ENCODE measurements around the gene MRAP. TPM values are rescaled to one million over a fixed set of nuclear protein-coding genes. Genes with fewer than 3 reads are reported as not detected.

MRAP gene
- total and polyA plus RNA-seq, 2 donors (not counting 1 experiment from before 2014, with no cell fraction given), result 0.17 TPM; not detected in 1

- no peak overlapping the region for H2AFZ ChIP-seq (ENCODE audit: low read length)
- no peak overlapping the region for H3K27ac ChIP-seq (ENCODE audit: insufficient read depth, low read length)
- H3K4me3 ChIP-seq (replicated peaks in 1 of 4; ENCODE audit: control extremely low read depth in 1 of 4, insufficient read depth in 1 of 4, low read depth in 3 of 4, low read length in 4 of 4), result no peak overlapping the region
- H3K79me2 ChIP-seq (ENCODE audit: control insufficient read depth, insufficient read depth, low read length), result no peaks in the 10 kb centered on the region
- H3K4me2 ChIP-seq (ENCODE audit: extremely low read depth, insufficient read depth, low read length), result no peak overlapping the region
- no peak overlapping the region for H3K9ac ChIP-seq (ENCODE audit: insufficient read depth, low read length)
- H3K4me1 ChIP-seq (ENCODE audit: control insufficient read depth, extremely low read depth, insufficient read depth, low read length), result no peaks in the 10 kb centered on the region
- DNase-seq (ENCODE audit: low read depth in 2 of 2), result no peak
- H3K27me3 ChIP-seq (ENCODE audit: control insufficient read depth, insufficient read depth, low read length), result no peaks in the 10 kb centered on the region
- H3K9me3 ChIP-seq (ENCODE audit: control insufficient read depth, insufficient read depth, low read depth, low read length), result no peaks in the 10 kb centered on the region
- TF ChIP-seq CTCF (conservative IDR thresholded peaks at IDR 0.05 in 1 of 2, IDR thresholded peaks at IDR 0.05 in 1 of 2; ENCODE audit: low read depth in 1 of 2, low read length in 2 of 2) (no peak), EZH2 (IDR thresholded peaks at IDR 0.05; ENCODE audit: low read length, missing control alignments) (no peak)
- H3K36me3 ChIP-seq (ENCODE audit: control insufficient read depth, insufficient read depth, low read length), result peaks cover 17% of the 10 kb centered on the region
- no peaks in the 10 kb centered on the region for H4K20me1 ChIP-seq (ENCODE audit: control insufficient read depth, extremely low read depth, insufficient read depth, low read length)
Measured at GRCh38 chr21:32315511-32316281, 17.0 kb downstream of the MRAP start.

DNA sequence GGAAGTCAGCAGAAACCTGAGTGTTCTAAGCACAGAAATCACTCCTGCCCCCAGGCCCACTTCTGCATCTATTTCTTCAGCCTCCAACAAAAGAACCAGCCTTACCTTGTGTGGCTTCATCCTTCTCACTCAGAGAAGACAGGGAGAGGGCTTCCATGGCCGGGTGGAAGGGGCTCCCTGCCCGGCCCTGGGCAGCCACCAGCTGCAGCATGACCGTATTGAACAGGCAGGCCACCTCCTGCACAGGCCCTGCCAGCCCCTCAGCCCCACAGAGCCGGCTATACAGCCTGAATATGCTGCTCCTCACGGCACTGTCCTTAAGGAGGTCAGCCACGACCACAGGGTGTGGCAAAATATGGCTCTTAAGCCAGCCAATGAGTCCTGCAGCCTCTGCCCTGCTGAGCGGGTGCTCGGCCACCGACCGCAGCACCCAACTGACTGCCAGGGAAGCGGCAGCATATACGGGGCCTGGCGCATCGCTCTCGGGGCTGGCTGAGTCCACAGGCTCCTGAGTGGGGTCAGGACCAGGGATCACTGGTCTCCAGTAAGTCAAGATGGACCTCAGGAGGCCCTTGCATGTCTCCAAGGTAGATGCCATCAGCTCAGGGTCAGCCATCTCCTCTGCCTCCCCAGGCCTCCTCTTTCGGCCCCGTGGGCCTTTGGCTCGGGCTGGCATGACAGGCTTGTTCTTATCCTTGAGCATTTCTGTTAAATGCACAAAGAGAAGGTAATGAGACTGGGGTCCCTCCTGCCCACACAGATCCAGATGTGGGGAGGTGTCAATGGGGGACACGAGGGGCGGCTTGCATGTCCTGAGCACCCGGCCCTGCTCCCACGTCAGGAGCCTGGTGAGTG lies 17.9 kb downstream of the MRAP start:
- Histone ChIP-seq H3K79me2 (ENCODE audit: control insufficient read depth, insufficient read depth, low read length) (no peaks in the 10 kb centered on the region), H4K20me1 (ENCODE audit: control insufficient read depth, extremely low read depth, insufficient read depth, low read length) (no peaks in the 10 kb centered on the region), H3K4me3 (replicated peaks in 1 of 4; ENCODE audit: control extremely low read depth in 1 of 4, insufficient read depth in 1 of 4, low read depth in 3 of 4, low read length in 4 of 4) (no peak overlapping the region), H2AFZ (ENCODE audit: low read length) (no peak overlapping the region), H3K4me2 (ENCODE audit: extremely low read depth, insufficient read depth, low read length) (no peak overlapping the region), H3K9me3 (ENCODE audit: control insufficient read depth, insufficient read depth, low read depth, low read length) (no peaks in the 10 kb centered on the region), H3K27me3 (ENCODE audit: control insufficient read depth, insufficient read depth, low read length) (no peaks in the 10 kb centered on the region), H3K4me1 (ENCODE audit: control insufficient read depth, extremely low read depth, insufficient read depth, low read length) (no peaks in the 10 kb centered on the region), H3K9ac (ENCODE audit: insufficient read depth, low read length) (no peak overlapping the region), H3K36me3 (ENCODE audit: control insufficient read depth, insufficient read depth, low read length) (peaks cover 20% of the 10 kb centered on the region), H3K27ac (ENCODE audit: insufficient read depth, low read length) (no peak overlapping the region)
- no peak for TF ChIP-seq EZH2 (IDR thresholded peaks at IDR 0.05; ENCODE audit: low read length, missing control alignments)
- TF ChIP-seq CTCF (conservative IDR thresholded peaks at IDR 0.05 in 1 of 2, IDR thresholded peaks at IDR 0.05 in 1 of 2; ENCODE audit: low read depth in 1 of 2, low read length in 2 of 2), result no peak
- no peak for DNase-seq (ENCODE audit: low read depth in 2 of 2)

GRCh38 chr21:32317726-32318125 lies 19.1 kb downstream of the MRAP start:
- peaks cover 19% of the 10 kb centered on the region for H3K36me3 ChIP-seq (ENCODE audit: control insufficient read depth, insufficient read depth, low read length)
- H3K27ac ChIP-seq (ENCODE audit: insufficient read depth, low read length), result no peak overlapping the region
- no peak overlapping the region for H3K4me3 ChIP-seq (replicated peaks in 1 of 4; ENCODE audit: control extremely low read depth in 1 of 4, insufficient read depth in 1 of 4, low read depth in 3 of 4, low read length in 4 of 4)
- DNase-seq (ENCODE audit: low read depth in 2 of 2), result no peak
- H3K79me2 ChIP-seq (ENCODE audit: control insufficient read depth, insufficient read depth, low read length), result no peaks in the 10 kb centered on the region
- H3K9ac ChIP-seq (ENCODE audit: insufficient read depth, low read length), result no peak overlapping the region
- H3K27me3 ChIP-seq (ENCODE audit: control insufficient read depth, insufficient read depth, low read length), result no peaks in the 10 kb centered on the region
- TF ChIP-seq EZH2 (IDR thresholded peaks at IDR 0.05; ENCODE audit: low read length, missing control alignments) (no peak), CTCF (conservative IDR thresholded peaks at IDR 0.05 in 1 of 2, IDR thresholded peaks at IDR 0.05 in 1 of 2; ENCODE audit: low read depth in 1 of 2, low read length in 2 of 2) (no peak)
- no peak overlapping the region for H3K4me2 ChIP-seq (ENCODE audit: extremely low read depth, insufficient read depth, low read length)
- H2AFZ ChIP-seq (ENCODE audit: low read length), result no peak overlapping the region
- no peaks in the 10 kb centered on the region for H3K4me1 ChIP-seq (ENCODE audit: control insufficient read depth, extremely low read depth, insufficient read depth, low read length)
- no peaks in the 10 kb centered on the region for H3K9me3 ChIP-seq (ENCODE audit: control insufficient read depth, insufficient read depth, low read depth, low read length)
- no peaks in the 10 kb centered on the region for H4K20me1 ChIP-seq (ENCODE audit: control insufficient read depth, extremely low read depth, insufficient read depth, low read length)

All from fibroblast of lung (primary cell).